H1 (cell line): Measurements from ENCODE around the gene CXADR. TPM values are rescaled to one million over a fixed set of nuclear protein-coding genes. Genes with fewer than 3 reads are reported as not detected.

Experiments
- ATF3 ChIP-seq: IDR thresholded peaks from 2 replicates; pipeline ENCODE4 v1.6.1; 2011; ENCODE audit warnings: low read depth, mild to moderate bottlenecking, low read length; ENCODE audit not compliant: insufficient read depth
- E2F6 ChIP-seq: IDR thresholded peaks from 2 replicates; pipeline ENCODE4 v1.6.1; 2012; ENCODE audit warnings: inconsistent platforms
- EP300 ChIP-seq, 2 experiments: IDR thresholded peaks; 1 replicate in 1 of 2; 2 replicates in 1 of 2; pipeline ENCODE4 v1.6.1; 2011 to 2012; ENCODE audit warnings: low read depth in 2 of 2, low read length in 2 of 2, mild to moderate bottlenecking in 2 of 2, borderline replicate concordance in 1 of 2, inconsistent platforms in 1 of 2, moderate library complexity in 1 of 2
- GABPA ChIP-seq: IDR thresholded peaks from 2 replicates; pipeline ENCODE4 v1.6.1; 2011; ENCODE audit warnings: mild to moderate bottlenecking, low read length, moderate library complexity, borderline replicate concordance; ENCODE audit not compliant: insufficient read depth
- MAFK ChIP-seq: IDR thresholded peaks from 2 replicates; pipeline ENCODE4 v1.6.1; 2012; ENCODE audit warnings: low read depth, mild to moderate bottlenecking, improper control_type of control experiment, low read length
- RBBP5 ChIP-seq: IDR thresholded peaks from 2 replicates; pipeline ENCODE4 v1.7.1; 2012; ENCODE audit warnings: low read depth, mild to moderate bottlenecking, inconsistent platforms, low read length, moderate library complexity, borderline replicate concordance
- SIN3A ChIP-seq, 2 experiments: IDR thresholded peaks in 1 of 2; conservative IDR thresholded peaks in 1 of 2; 2 replicates each; pipeline ENCODE4 v1.6.1; 2011 to 2012; ENCODE audit warnings: low read length in 2 of 2, improper control_type of control experiment in 1 of 2, low read depth in 1 of 2, mild to moderate bottlenecking in 1 of 2
- polyA plus RNA-seq, 7 experiments: library from polyadenylated mRNA; depleted of rRNA in 3 of 7; stranded (reverse) in 5 of 7; unstranded in 2 of 7; fragments of >200 nt in 5 of 7; fragments of 200-250 nt in 2 of 7; gene quantifications; 1 replicate in 5 of 7; 2 replicates in 1 of 7; 4 replicates in 1 of 7; pipeline versions ENCODE4 v1.2.1 to v1.2.3, GENCODE V29; 2011 to 2013; ENCODE audit warnings: missing spikeins in 2 of 7, mixed read lengths in 2 of 7
- total RNA-seq: library from RNA; stranded (reverse); fragmentation: NEBNext Ultra II Directional; extraction: Animal tissue kit (Norgen Biotek cat#: 25700); gene quantifications from 2 replicates; pipeline ENCODE4 v1.2.1, GENCODE V29; 2021

Gene CXADR
- total and polyA plus RNA-seq, 2 of the 8 experiments (the other 6 are each of a cell fraction or from before 2014, with no cell fraction given) = 45.6 to 145 TPM

GRCh38 chr21:17572431-17572830 lies 59.6 kb downstream of the CXADR start (continued):
- TF ChIP-seq MAFK (no peak), SIN3A (conservative IDR thresholded peaks at IDR 0.05 in 1 of 2, IDR thresholded peaks at IDR 0.05 in 1 of 2; ENCODE audit: low read depth in 1 of 2, low read length in 2 of 2) (no peak), E2F6 (no peak), GABPA (no peak), EP300 (IDR thresholded peaks at IDR 0.05; ENCODE audit: borderline replicate concordance in 1 of 2, low read depth in 2 of 2, low read length in 2 of 2) (no peak), ATF3 (no peak), RBBP5 (no peak)
- TF ChIP-seq, all 59 proteins: peak for 0
